Adrenal gland (tissue), 5 donors: ENCODE data around the gene TFPI.
"Not testable (repeated sequence)": the region's sequence is repeated elsewhere in the genome, so short reads cannot be mapped to it uniquely, and the experiment has no call there.

Experiments
- CTCF ChIP-seq, 6 experiments: fragments of 450-650 bp in 4 of 6; fragments of 200-600 bp in 2 of 6; sonication (generic) in 1 of 6; IDR thresholded peaks; 1 replicate in 5 of 6; 2 replicates in 1 of 6; pipeline versions ENCODE4 v1.5.1 to v1.8.0; 2016 to 2021; ENCODE audit warnings: antibody characterized with exemption in 6 of 6, mild to moderate bottlenecking in 2 of 6, moderate library complexity in 1 of 6
- POLR2A ChIP-seq, 2 donors: fragments of 450-650 bp; IDR thresholded peaks; one replicate each; pipeline ENCODE4 v1.6.1; 2017; ENCODE audit warnings: antibody characterized with exemption in 2 of 2, mild to moderate bottlenecking in 2 of 2, moderate library complexity in 1 of 2
- donor health status: DM: no; HTN: no; CAD: no.

- TF ChIP-seq CTCF, POLR2A (IDR thresholded peaks at IDR 0.05): not testable (repeated sequence)
Measured at GRCh38 chr2:187535381-187535780, 18.9 kb downstream of the TFPI start.
